GM12878 (cell line): ENCODE results near the gene REPS1.

Experiments used
- ESRRA ChIP-seq: IDR thresholded peaks from 2 replicates; pipeline ENCODE4 v1.6.1; 2012; ENCODE audit warnings: mild to moderate bottlenecking, low read length, improper control_type of control experiment
- HCFC1 ChIP-seq: fragments of 150-350 bp; IDR thresholded peaks from 2 replicates; pipeline ENCODE4 v1.6.1; 2014; ENCODE audit warnings: low read length
- HDAC6 ChIP-seq: fragments of 200-600 bp; sonication (generic); IDR thresholded peaks from one replicate; pipeline ENCODE4 v1.8.0; 2017; ENCODE audit warnings: antibody characterized with exemption; ENCODE audit not compliant: unreplicated experiment
- KAT2A ChIP-seq: conservative IDR thresholded peaks from 2 replicates; pipeline ENCODE4 v1.6.1; 2011; ENCODE audit warnings: low read depth, low read length; ENCODE audit not compliant: control insufficient read depth
- NR2C2 ChIP-seq: IDR thresholded peaks from 2 replicates; pipeline ENCODE4 v1.6.1; 2011; ENCODE audit warnings: borderline replicate concordance, low read depth; ENCODE audit not compliant: control insufficient read depth, insufficient read length
- POLR2A ChIP-seq: IDR thresholded peaks from 2 replicates; pipeline ENCODE4 v1.6.1; 2011; ENCODE audit warnings: low read depth, mild to moderate bottlenecking, low read length
- RAD21 ChIP-seq: IDR thresholded peaks from 2 replicates; pipeline ENCODE4 v1.6.1; 2011; ENCODE audit warnings: mild to moderate bottlenecking, low read depth, low read length, moderate library complexity; ENCODE audit not compliant: insufficient read depth
- RFX5 ChIP-seq: IDR thresholded peaks from 2 replicates; pipeline ENCODE4 v1.6.1; 2011; ENCODE audit warnings: low read depth, low read length, improper control_type of control experiment
- SP1 ChIP-seq: IDR thresholded peaks from one replicate; pipeline ENCODE4 v1.6.1; 2011; ENCODE audit warnings: low read depth, low read length
- TARDBP ChIP-seq: IDR thresholded peaks from 2 replicates; pipeline ENCODE4 v1.6.1; 2016; ENCODE audit warnings: borderline replicate concordance
- TF ChIP-seq, protein P1 (sequence below), 3 experiments: IDR thresholded peaks in 2 of 3; conservative IDR thresholded peaks in 1 of 3; 2 replicates each; pipeline ENCODE4 v1.5.1; 2011; ENCODE audit warnings: low read depth in 3 of 3, low read length in 3 of 3, mild to moderate bottlenecking in 3 of 3, control low read depth in 2 of 3, moderate library complexity in 2 of 3, inconsistent platforms in 1 of 3, mixed read lengths in 1 of 3; ENCODE audit not compliant: control insufficient read depth in 2 of 3, insufficient read depth in 1 of 3; ENCODE audit errors: extremely low read depth in 1 of 3
- TF ChIP-seq, protein P2 (sequence below): fragments of 450-650 bp; IDR thresholded peaks from 2 replicates; pipeline ENCODE4 v1.6.1; 2018; ENCODE audit warnings: mild to moderate bottlenecking, low read depth, moderate library complexity; ENCODE audit not compliant: partially characterized antibody

DNA sequence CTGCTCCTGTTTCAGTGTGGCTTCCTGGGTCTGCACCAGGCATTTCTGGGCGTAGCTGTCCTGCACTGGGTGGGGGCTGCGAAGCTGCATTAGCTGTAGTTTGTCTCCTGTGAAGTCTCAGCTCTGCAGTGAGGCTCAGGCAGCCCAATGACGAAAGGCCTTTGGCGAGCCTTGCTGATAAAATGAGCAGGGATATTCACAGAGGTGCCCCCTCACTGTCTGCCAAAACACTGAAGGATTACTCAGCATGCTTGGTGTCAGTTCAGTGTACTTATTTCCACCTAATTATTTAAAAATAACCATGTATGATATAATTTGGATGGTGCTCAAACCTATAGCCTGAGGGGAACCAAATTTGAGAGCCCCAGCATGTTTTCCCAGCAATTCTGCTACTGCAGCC lies 118.7 kb downstream of the REPS1 start:
- TF ChIP-seq ESRRA, result no peak
- TF ChIP-seq, protein P1, sequence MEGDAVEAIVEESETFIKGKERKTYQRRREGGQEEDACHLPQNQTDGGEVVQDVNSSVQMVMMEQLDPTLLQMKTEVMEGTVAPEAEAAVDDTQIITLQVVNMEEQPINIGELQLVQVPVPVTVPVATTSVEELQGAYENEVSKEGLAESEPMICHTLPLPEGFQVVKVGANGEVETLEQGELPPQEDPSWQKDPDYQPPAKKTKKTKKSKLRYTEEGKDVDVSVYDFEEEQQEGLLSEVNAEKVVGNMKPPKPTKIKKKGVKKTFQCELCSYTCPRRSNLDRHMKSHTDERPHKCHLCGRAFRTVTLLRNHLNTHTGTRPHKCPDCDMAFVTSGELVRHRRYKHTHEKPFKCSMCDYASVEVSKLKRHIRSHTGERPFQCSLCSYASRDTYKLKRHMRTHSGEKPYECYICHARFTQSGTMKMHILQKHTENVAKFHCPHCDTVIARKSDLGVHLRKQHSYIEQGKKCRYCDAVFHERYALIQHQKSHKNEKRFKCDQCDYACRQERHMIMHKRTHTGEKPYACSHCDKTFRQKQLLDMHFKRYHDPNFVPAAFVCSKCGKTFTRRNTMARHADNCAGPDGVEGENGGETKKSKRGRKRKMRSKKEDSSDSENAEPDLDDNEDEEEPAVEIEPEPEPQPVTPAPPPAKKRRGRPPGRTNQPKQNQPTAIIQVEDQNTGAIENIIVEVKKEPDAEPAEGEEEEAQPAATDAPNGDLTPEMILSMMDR (IDR thresholded peaks at IDR 0.05 in 2 of 3, conservative IDR thresholded peaks at IDR 0.05 in 1 of 3; ENCODE audit: control insufficient read depth in 2 of 3, extremely low read depth in 1 of 3, insufficient read depth in 1 of 3, low read depth in 3 of 3, low read length in 3 of 3), result no peak
- no peak for TF ChIP-seq POLR2A
- TF ChIP-seq, protein P2, sequence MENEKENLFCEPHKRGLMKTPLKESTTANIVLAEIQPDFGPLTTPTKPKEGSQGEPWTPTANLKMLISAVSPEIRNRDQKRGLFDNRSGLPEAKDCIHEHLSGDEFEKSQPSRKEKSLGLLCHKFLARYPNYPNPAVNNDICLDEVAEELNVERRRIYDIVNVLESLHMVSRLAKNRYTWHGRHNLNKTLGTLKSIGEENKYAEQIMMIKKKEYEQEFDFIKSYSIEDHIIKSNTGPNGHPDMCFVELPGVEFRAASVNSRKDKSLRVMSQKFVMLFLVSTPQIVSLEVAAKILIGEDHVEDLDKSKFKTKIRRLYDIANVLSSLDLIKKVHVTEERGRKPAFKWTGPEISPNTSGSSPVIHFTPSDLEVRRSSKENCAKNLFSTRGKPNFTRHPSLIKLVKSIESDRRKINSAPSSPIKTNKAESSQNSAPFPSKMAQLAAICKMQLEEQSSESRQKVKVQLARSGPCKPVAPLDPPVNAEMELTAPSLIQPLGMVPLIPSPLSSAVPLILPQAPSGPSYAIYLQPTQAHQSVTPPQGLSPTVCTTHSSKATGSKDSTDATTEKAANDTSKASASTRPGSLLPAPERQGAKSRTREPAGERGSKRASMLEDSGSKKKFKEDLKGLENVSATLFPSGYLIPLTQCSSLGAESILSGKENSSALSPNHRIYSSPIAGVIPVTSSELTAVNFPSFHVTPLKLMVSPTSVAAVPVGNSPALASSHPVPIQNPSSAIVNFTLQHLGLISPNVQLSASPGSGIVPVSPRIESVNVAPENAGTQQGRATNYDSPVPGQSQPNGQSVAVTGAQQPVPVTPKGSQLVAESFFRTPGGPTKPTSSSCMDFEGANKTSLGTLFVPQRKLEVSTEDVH, result no peak
- no peak for TF ChIP-seq HDAC6
- no peak for TF ChIP-seq RAD21
- TF ChIP-seq NR2C2, result no peak
- TF ChIP-seq HCFC1, result no peak
- TF ChIP-seq SP1, result no peak
- TF ChIP-seq KAT2A, result no peak
- no peak for TF ChIP-seq TARDBP
- TF ChIP-seq RFX5, result no peak
